PC-3 (cell line): ENCODE data around the gene C11orf87.

ENCODE experiments used
- CTCF ChIP-seq: fragments of 300-600 bp; sonication (generic); conservative IDR thresholded peaks from 2 replicates; pipeline ENCODE4 v1.5.1; 2017; ENCODE audit warnings: antibody characterized with exemption, low read depth, mild to moderate bottlenecking, low read length
- EZH2 ChIP-seq: fragments of 300-600 bp; sonication (generic); IDR thresholded peaks from one replicate; pipeline ENCODE4 v1.6.1; 2017; ENCODE audit warnings: antibody characterized with exemption, mild to moderate bottlenecking, low read length; ENCODE audit not compliant: unreplicated experiment

- TF ChIP-seq CTCF (no peak), EZH2 (no peak)
These were observed 2.9 kb downstream of the C11orf87 start for GRCh38 chr11:109424901-109425300.
